HCT116 (cell line): Measurements from ENCODE around the gene UBAC2. TPM values are rescaled to one million over a fixed set of nuclear protein-coding genes. Genes with fewer than 3 reads are reported as not detected.

Experiments used
- ATAC-seq: fragments of 200-7000 bp; cut with Tn5 transposase; 2 replicates; pipeline ENCODE4 v1.9.1; 2020; ENCODE audit warnings: mild to moderate bottlenecking, moderate library complexity
- BruUV-seq: library from RNA; stranded (reverse); fragments of 400-500 nt; replicated peaks from 2 replicates; lab custom pipeline; 2021; lab: Mats Ljungman, UMichigan
- CTCF ChIA-PET: fragments of 300-600 bp; sonication (Branson Sonifier 250); formaldehyde crosslinking; loops from one replicate; lab custom pipeline; 2021; ENCODE audit warnings: antibody characterized with exemption; lab: Charles Lee
- POLR2A ChIA-PET: fragments of 300-600, 350-600 bp; sonication (Branson Sonifier 250); formaldehyde crosslinking; loops from one replicate; lab custom pipeline; 2021; ENCODE audit warnings: antibody characterized with exemption; lab: Charles Lee
- RAD21 ChIA-PET, 2 experiments: fragments of 300-600 bp; sonication (Branson Sonifier 250); formaldehyde crosslinking; loops; one replicate each; lab custom pipeline; 2023; ENCODE audit warnings: low total read pairs in 2 of 2; ENCODE audit not compliant: uncharacterized antibody in 2 of 2, unreplicated experiment in 2 of 2, low non-redundant PET in 1 of 2; lab: Charles Lee
- DNase-seq: peaks from one replicate; pipeline ENCODE4 v3.0.0-alpha.2; 2010; ENCODE audit warnings: low read depth, low spot score
- H2AFZ ChIP-seq: fragments of 200-600 bp; shearing (Covaris generic), sonication (generic); 2 replicates; pipeline ENCODE4 v1.6.1; 2017; ENCODE audit warnings: low read depth, mixed run types, mixed read lengths, antibody characterized with exemption, low read length; ENCODE audit not compliant: poor library complexity, severe bottlenecking
- H3K27ac ChIP-seq: 2 replicates; pipeline ENCODE4 v1.5.1; 2012; ENCODE audit warnings: low read depth, low read length
- H3K27me3 ChIP-seq: fragments of 200-600 bp; sonication (generic); 2 replicates; pipeline ENCODE4 v1.6.1; 2016; ENCODE audit warnings: mixed run types, low read length, mixed read lengths; ENCODE audit not compliant: insufficient read depth
- H3K36me3 ChIP-seq, 2 experiments: fragments of 200-500 bp in 1 of 2; fragments of 200-600 bp in 1 of 2; sonication (Bioruptor generic) in 1 of 2; sonication (generic) in 1 of 2; 2 replicates each; pipeline versions ENCODE4 v1.5.1 to v1.6.1; 2014 to 2016; ENCODE audit warnings: low read length in 2 of 2, inconsistent platforms in 1 of 2, mixed read lengths in 1 of 2, mixed run types in 1 of 2; ENCODE audit not compliant: insufficient read depth in 2 of 2, control insufficient read depth in 1 of 2
- H3K4me1 ChIP-seq, 2 experiments: fragments of 200-600 bp in 1 of 2; sonication (generic) in 1 of 2; 2 replicates each; pipeline versions ENCODE4 v1.5.1 to v1.6.1; 2012 to 2017; ENCODE audit warnings: low read length in 2 of 2, inconsistent platforms in 1 of 2, mild to moderate bottlenecking in 1 of 2, mixed read lengths in 1 of 2, mixed run types in 1 of 2, moderate library complexity in 1 of 2; ENCODE audit not compliant: insufficient read depth in 2 of 2, control insufficient read depth in 1 of 2
- H3K4me2 ChIP-seq: fragments of 200-600 bp; sonication (generic); 2 replicates; pipeline ENCODE4 v1.6.1; 2017; ENCODE audit warnings: mixed run types, low read length, mixed read lengths
- H3K4me3 ChIP-seq, 2 experiments: fragments of 200-600 bp in 1 of 2; sonication (generic) in 1 of 2; replicated peaks in 1 of 2; 2 replicates each; pipeline ENCODE4 v1.5.1; 2011 to 2016; ENCODE audit warnings: low read length in 2 of 2, control low read depth in 1 of 2, low read depth in 1 of 2, mild to moderate bottlenecking in 1 of 2, mixed read lengths in 1 of 2, mixed run types in 1 of 2
- H3K79me2 ChIP-seq: fragments of 200-600 bp; sonication (generic); 2 replicates; pipeline ENCODE4 v1.6.1; 2017; ENCODE audit warnings: mild to moderate bottlenecking, mixed run types, low read length, moderate library complexity, mixed read lengths; ENCODE audit not compliant: insufficient read depth
- H3K9ac ChIP-seq: fragments of 200-600 bp; sonication (generic); 2 replicates; pipeline ENCODE4 v1.6.1; 2016; ENCODE audit warnings: low read length, mixed read lengths
- H3K9me2 ChIP-seq: fragments of 200-600 bp; sonication (generic), shearing (Covaris generic); 2 replicates; pipeline ENCODE4 v1.6.1; 2017; ENCODE audit warnings: mixed run types, mild to moderate bottlenecking, moderate library complexity; ENCODE audit not compliant: insufficient read depth
- H3K9me3 ChIP-seq, 2 experiments: fragments of 200-500 bp in 1 of 2; fragments of 200-600 bp in 1 of 2; sonication (Bioruptor generic) in 1 of 2; sonication (generic) in 1 of 2; 2 replicates each; pipeline ENCODE4 v1.6.1; 2014 to 2017; ENCODE audit warnings: low read length in 2 of 2, mixed read lengths in 2 of 2, inconsistent platforms in 1 of 2, low read depth in 1 of 2, mild to moderate bottlenecking in 1 of 2, mixed run types in 1 of 2, moderate library complexity in 1 of 2; ENCODE audit not compliant: control insufficient read depth in 1 of 2, insufficient read depth in 1 of 2
- H4K20me1 ChIP-seq: fragments of 200-600 bp; sonication (generic), shearing (Covaris generic); 2 replicates; pipeline ENCODE4 v1.6.1; 2017; ENCODE audit warnings: mixed run types, mild to moderate bottlenecking, moderate library complexity; ENCODE audit not compliant: insufficient read depth
- CBX3 ChIP-seq: IDR thresholded peaks from 2 replicates; pipeline ENCODE4 v1.6.1; 2012; ENCODE audit warnings: low read depth
- EGR1 ChIP-seq: IDR thresholded peaks from 2 replicates; pipeline ENCODE4 v1.6.1; 2012; ENCODE audit warnings: low read depth
- ELF1 ChIP-seq: IDR thresholded peaks from 2 replicates; pipeline ENCODE4 v1.6.1; 2012; ENCODE audit warnings: low read depth, borderline replicate concordance
- EZH2 ChIP-seq: fragments of 200-600 bp; sonication (generic); IDR thresholded peaks from 2 replicates; pipeline ENCODE4 v1.6.1; 2017; ENCODE audit warnings: antibody characterized with exemption, mixed run types
- FOSL1 ChIP-seq: IDR thresholded peaks from 2 replicates; pipeline ENCODE4 v1.6.1; 2012; ENCODE audit warnings: low read depth
- JUND ChIP-seq: IDR thresholded peaks from 2 replicates; pipeline ENCODE4 v1.6.1; 2012
- POLR2A ChIP-seq: IDR thresholded peaks from 2 replicates; pipeline ENCODE4 v1.7.0; 2011; ENCODE audit warnings: borderline replicate concordance; ENCODE audit not compliant: insufficient read depth, insufficient read length; ENCODE audit errors: extremely low read depth
- POLR2AphosphoS5 ChIP-seq: IDR thresholded peaks from 2 replicates; pipeline ENCODE4 v1.6.1; 2011; ENCODE audit warnings: mild to moderate bottlenecking, low read depth, low read length, moderate library complexity
- RAD21 ChIP-seq: IDR thresholded peaks from 2 replicates; pipeline ENCODE4 v1.6.1; 2012; ENCODE audit warnings: low read depth, mild to moderate bottlenecking
- SIN3A ChIP-seq: IDR thresholded peaks from 2 replicates; pipeline ENCODE4 v1.6.1; 2012; ENCODE audit warnings: low read depth
- SP1 ChIP-seq: IDR thresholded peaks from 2 replicates; pipeline ENCODE4 v1.6.1; 2012; ENCODE audit warnings: low read depth
- SRF ChIP-seq: IDR thresholded peaks from 2 replicates; pipeline ENCODE4 v1.6.1; 2012; ENCODE audit warnings: low read depth
- TCF7L2 ChIP-seq: IDR thresholded peaks from 2 replicates; pipeline ENCODE4 v1.7.0; 2011; ENCODE audit warnings: borderline replicate concordance, inconsistent platforms; ENCODE audit not compliant: insufficient read depth, insufficient read length; ENCODE audit errors: extremely low read depth
- ZNF274 ChIP-seq: fragments of 200-500 bp; sonication (Bioruptor generic); IDR thresholded peaks from 2 replicates; pipeline ENCODE4 v1.6.1; 2014; ENCODE audit warnings: mild to moderate bottlenecking, low read depth, low read length, inconsistent platforms
- intact Hi-C: fragments of 100-400 bp; cut with micrococcal nuclease; formaldehyde crosslinking; loops from 2 replicates; pipeline ENCODE4 v1.10.0; 2022
- total RNA-seq: library from RNA; stranded (reverse); gene quantifications from one replicate; pipeline ENCODE4 v1.2.1, GENCODE V29; 2021; ENCODE audit not compliant: unreplicated experiment
- TF ChIP-seq, protein P1 (sequence below), 3 experiments: fragments of 200-600 bp in 1 of 3; sonication (generic) in 1 of 3; IDR thresholded peaks in 2 of 3; conservative IDR thresholded peaks in 1 of 3; 2 replicates each; pipeline ENCODE4 v1.5.1; 2012 to 2017; ENCODE audit warnings: low read depth in 2 of 3, low read length in 2 of 3, antibody characterized with exemption in 1 of 3, borderline replicate concordance in 1 of 3, control low read depth in 1 of 3, mild to moderate bottlenecking in 1 of 3, mixed read lengths in 1 of 3, mixed run types in 1 of 3, moderate library complexity in 1 of 3; ENCODE audit not compliant: insufficient read depth in 1 of 3
- TF ChIP-seq, protein P2 (sequence below): IDR thresholded peaks from 2 replicates; pipeline ENCODE4 v1.6.1; 2012
- TF ChIP-seq, protein P3 (sequence below): IDR thresholded peaks from 2 replicates; pipeline ENCODE4 v1.6.1; 2011; ENCODE audit warnings: mild to moderate bottlenecking, low read length, moderate library complexity; ENCODE audit not compliant: insufficient replicate concordance; ENCODE audit errors: extremely low read depth
- TF ChIP-seq, protein P4 (sequence below): IDR thresholded peaks from 2 replicates; pipeline ENCODE4 v1.6.1; 2012
- TF ChIP-seq, protein P5 (sequence below): IDR thresholded peaks from 2 replicates; pipeline ENCODE4 v1.6.1; 2012; ENCODE audit warnings: low read depth

Gene UBAC2
- total RNA-seq, 1 experiment from 2014 or later: 67.4 TPM

DNA sequence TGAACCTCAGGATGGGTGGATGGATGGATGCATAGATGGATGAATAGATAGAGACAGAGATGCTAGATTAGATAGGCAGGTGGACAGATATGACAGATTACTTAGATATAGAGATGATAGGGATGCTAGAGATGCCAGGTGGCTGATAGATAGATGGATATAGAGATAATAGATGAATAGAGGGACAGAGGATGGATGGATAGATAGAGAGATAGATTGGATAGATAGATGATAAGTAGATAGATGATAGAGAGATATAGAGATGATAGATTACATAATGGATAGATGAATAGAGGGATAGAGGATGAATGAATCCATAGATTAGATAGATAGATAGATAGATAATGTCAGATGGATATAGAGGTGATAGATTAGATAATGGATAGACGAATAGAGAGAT lies 212.2 kb downstream of the UBAC2 start:
- H3K9me2 ChIP-seq: no peaks in the 10 kb centered on the region
- H3K4me2 ChIP-seq: no peak overlapping the region
- no peak overlapping the region for H3K27ac ChIP-seq
- no peaks in the 10 kb centered on the region for H3K79me2 ChIP-seq
- no peaks in the 10 kb centered on the region for H3K27me3 ChIP-seq
- no peak for ATAC-seq
- POLR2A ChIA-PET: no interaction called here
- no peaks in the 10 kb centered on the region for H4K20me1 ChIP-seq
- H3K9ac ChIP-seq: no peak overlapping the region
- RAD21 ChIA-PET: no interaction called here
- intact Hi-C loops: no loop called here
- H3K9me3 ChIP-seq: no peaks in the 10 kb centered on the region; a peak in 1 of 4 replicates
- CTCF ChIA-PET: no interaction called here
- DNase-seq: no peak
- H3K4me1 ChIP-seq: peaks cover 0 to 4% of the 10 kb centered on the region in 2 experiments; a peak in 1 of 4 replicates
- no peak overlapping the region for H2AFZ ChIP-seq
- TF ChIP-seq, protein P1, sequence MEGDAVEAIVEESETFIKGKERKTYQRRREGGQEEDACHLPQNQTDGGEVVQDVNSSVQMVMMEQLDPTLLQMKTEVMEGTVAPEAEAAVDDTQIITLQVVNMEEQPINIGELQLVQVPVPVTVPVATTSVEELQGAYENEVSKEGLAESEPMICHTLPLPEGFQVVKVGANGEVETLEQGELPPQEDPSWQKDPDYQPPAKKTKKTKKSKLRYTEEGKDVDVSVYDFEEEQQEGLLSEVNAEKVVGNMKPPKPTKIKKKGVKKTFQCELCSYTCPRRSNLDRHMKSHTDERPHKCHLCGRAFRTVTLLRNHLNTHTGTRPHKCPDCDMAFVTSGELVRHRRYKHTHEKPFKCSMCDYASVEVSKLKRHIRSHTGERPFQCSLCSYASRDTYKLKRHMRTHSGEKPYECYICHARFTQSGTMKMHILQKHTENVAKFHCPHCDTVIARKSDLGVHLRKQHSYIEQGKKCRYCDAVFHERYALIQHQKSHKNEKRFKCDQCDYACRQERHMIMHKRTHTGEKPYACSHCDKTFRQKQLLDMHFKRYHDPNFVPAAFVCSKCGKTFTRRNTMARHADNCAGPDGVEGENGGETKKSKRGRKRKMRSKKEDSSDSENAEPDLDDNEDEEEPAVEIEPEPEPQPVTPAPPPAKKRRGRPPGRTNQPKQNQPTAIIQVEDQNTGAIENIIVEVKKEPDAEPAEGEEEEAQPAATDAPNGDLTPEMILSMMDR (IDR thresholded peaks at IDR 0.05 in 2 of 3, conservative IDR thresholded peaks at IDR 0.05 in 1 of 3; ENCODE audit: borderline replicate concordance in 1 of 3, insufficient read depth in 1 of 3, low read depth in 2 of 3, low read length in 2 of 3): no peak
- TF ChIP-seq ELF1 (no peak), EGR1 (no peak), ZNF274 (no peak), TCF7L2 (no peak), POLR2AphosphoS5 (no peak), SP1 (no peak), SIN3A (no peak), SRF (no peak), POLR2A (no peak), FOSL1 (no peak), RAD21 (no peak), CBX3 (no peak), EZH2 (no peak), JUND (no peak)
- TF ChIP-seq, protein P2, sequence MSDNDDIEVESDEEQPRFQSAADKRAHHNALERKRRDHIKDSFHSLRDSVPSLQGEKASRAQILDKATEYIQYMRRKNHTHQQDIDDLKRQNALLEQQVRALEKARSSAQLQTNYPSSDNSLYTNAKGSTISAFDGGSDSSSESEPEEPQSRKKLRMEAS: no peak
- TF ChIP-seq, protein P3, sequence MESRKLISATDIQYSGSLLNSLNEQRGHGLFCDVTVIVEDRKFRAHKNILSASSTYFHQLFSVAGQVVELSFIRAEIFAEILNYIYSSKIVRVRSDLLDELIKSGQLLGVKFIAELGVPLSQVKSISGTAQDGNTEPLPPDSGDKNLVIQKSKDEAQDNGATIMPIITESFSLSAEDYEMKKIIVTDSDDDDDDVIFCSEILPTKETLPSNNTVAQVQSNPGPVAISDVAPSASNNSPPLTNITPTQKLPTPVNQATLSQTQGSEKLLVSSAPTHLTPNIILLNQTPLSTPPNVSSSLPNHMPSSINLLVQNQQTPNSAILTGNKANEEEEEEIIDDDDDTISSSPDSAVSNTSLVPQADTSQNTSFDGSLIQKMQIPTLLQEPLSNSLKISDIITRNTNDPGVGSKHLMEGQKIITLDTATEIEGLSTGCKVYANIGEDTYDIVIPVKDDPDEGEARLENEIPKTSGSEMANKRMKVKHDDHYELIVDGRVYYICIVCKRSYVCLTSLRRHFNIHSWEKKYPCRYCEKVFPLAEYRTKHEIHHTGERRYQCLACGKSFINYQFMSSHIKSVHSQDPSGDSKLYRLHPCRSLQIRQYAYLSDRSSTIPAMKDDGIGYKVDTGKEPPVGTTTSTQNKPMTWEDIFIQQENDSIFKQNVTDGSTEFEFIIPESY: no peak
- TF ChIP-seq, protein P4, sequence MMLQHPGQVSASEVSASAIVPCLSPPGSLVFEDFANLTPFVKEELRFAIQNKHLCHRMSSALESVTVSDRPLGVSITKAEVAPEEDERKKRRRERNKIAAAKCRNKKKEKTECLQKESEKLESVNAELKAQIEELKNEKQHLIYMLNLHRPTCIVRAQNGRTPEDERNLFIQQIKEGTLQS: no peak
- TF ChIP-seq, protein P5, sequence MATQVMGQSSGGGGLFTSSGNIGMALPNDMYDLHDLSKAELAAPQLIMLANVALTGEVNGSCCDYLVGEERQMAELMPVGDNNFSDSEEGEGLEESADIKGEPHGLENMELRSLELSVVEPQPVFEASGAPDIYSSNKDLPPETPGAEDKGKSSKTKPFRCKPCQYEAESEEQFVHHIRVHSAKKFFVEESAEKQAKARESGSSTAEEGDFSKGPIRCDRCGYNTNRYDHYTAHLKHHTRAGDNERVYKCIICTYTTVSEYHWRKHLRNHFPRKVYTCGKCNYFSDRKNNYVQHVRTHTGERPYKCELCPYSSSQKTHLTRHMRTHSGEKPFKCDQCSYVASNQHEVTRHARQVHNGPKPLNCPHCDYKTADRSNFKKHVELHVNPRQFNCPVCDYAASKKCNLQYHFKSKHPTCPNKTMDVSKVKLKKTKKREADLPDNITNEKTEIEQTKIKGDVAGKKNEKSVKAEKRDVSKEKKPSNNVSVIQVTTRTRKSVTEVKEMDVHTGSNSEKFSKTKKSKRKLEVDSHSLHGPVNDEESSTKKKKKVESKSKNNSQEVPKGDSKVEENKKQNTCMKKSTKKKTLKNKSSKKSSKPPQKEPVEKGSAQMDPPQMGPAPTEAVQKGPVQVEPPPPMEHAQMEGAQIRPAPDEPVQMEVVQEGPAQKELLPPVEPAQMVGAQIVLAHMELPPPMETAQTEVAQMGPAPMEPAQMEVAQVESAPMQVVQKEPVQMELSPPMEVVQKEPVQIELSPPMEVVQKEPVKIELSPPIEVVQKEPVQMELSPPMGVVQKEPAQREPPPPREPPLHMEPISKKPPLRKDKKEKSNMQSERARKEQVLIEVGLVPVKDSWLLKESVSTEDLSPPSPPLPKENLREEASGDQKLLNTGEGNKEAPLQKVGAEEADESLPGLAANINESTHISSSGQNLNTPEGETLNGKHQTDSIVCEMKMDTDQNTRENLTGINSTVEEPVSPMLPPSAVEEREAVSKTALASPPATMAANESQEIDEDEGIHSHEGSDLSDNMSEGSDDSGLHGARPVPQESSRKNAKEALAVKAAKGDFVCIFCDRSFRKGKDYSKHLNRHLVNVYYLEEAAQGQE: no peak
- no peaks in the 10 kb centered on the region for H3K36me3 ChIP-seq
- no peak overlapping the region for H3K4me3 ChIP-seq
- no TSS peak for BruUV-seq
